Glutamatergic neuron (in vitro differentiated cells): Measurements from ENCODE around the gene CTAG1B. TPM values are rescaled to one million over a fixed set of nuclear protein-coding genes. Genes with fewer than 3 reads are reported as not detected.
"Not testable (repeated sequence)": the region's sequence is repeated elsewhere in the genome, so short reads cannot be mapped to it uniquely, and the experiment has no call there.

Experiments
- DNase-seq: peaks from one replicate; pipeline ENCODE4 v3.0.0; 2022
- H3K27ac Mint-ChIP-seq: one replicate; pipeline ENCODE4 v1.8.0; 2020; ENCODE audit warnings: mild to moderate bottlenecking, mixed read lengths, inconsistent platforms; ENCODE audit not compliant: unreplicated experiment
- H3K27me3 Mint-ChIP-seq: one replicate; pipeline ENCODE4 v1.8.0; 2020; ENCODE audit warnings: mild to moderate bottlenecking, moderate library complexity, mixed read lengths, inconsistent platforms; ENCODE audit not compliant: unreplicated experiment
- H3K36me3 Mint-ChIP-seq: one replicate; pipeline ENCODE4 v1.8.0; 2020; ENCODE audit warnings: mild to moderate bottlenecking, mixed read lengths, inconsistent platforms; ENCODE audit not compliant: unreplicated experiment
- H3K4me1 Mint-ChIP-seq: one replicate; pipeline ENCODE4 v1.8.0; 2020; ENCODE audit warnings: mild to moderate bottlenecking, low read depth, mixed read lengths, inconsistent platforms; ENCODE audit not compliant: unreplicated experiment
- H3K4me3 Mint-ChIP-seq: one replicate; pipeline ENCODE4 v1.8.0; 2020; ENCODE audit warnings: mild to moderate bottlenecking, mixed read lengths, inconsistent platforms; ENCODE audit not compliant: unreplicated experiment
- H3K9me3 Mint-ChIP-seq: one replicate; pipeline ENCODE4 v1.8.0; 2020; ENCODE audit warnings: mild to moderate bottlenecking, moderate library complexity, mixed read lengths, inconsistent platforms; ENCODE audit not compliant: unreplicated experiment
- total RNA-seq: library from RNA; stranded (reverse); fragmentation: NEBNext Ultra II Directional; extraction: Animal tissue kit (Norgen Biotek cat#: 25700); gene quantifications from one replicate; pipeline ENCODE4 v1.2.1, GENCODE V29; 2021; ENCODE audit not compliant: unreplicated experiment
- TF ChIP-seq, protein P1 (sequence below): fragments of 200-600 bp; sonication (generic); IDR thresholded peaks from one replicate; pipeline ENCODE4 v1.5.0; 2021; ENCODE audit not compliant: partially characterized antibody, unreplicated experiment

The CTAG1B gene
- total RNA-seq, 1 donor from 2014 or later, result not detected

DNA sequence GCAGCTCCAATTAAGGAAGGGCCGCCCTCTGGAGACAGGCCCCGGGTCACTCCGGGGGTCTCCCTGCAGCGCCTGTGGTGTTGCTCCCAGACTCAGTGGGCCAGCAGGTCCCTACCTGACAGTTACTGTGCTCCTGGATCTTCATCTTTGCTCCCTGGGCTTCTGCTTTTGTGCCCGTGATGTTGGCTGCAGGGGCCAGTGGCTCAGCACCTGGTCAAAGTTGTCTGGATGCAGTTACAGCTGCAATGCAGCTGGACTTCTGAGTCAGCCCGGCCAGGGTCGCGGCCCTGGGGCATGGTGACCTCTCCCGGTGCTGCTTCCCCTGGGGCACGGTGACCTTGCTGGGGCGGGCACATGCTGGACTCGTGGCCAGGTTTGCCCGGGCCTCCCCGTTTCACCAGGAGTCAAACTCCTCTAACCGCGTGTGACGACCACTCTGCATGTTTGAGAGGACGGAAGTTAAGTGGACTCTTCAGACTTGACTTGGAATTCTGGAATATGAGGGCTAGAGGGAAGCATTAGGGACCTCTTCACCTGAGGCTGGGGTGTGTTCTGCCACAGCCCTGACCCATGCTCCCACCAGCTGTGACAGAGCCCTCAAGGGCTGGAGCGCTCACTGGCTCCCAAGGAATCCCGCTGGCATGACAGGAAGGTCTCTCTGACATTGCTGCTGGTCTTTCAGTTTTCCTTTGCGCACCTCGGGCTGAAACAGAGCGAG lies 30.6 kb upstream of the CTAG1B start:
- Mint-ChIP-seq H3K4me3 (no peak overlapping the region), H3K9me3 (no peaks in the 10 kb centered on the region)

DNA sequence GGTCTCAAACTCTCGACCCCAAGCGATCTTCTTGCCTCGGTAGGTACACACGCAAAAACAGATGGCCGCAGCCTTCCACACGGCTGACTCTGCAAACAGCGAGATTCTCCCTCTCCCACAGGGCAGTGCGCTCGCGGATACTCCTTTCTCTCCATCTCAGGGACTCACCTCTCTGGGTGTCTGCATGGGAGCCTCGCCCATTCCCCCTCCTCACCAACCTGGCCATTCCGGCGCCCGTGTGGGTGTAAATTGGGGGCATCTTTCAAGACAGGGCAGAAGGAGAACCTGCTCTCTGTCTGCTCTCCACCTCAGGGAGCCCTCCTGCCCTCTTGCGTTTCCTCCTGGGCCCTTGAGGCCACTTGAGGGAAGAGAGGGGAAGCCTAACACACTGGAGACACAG lies 29.8 kb upstream of the CTAG1B start:
- H3K27ac Mint-ChIP-seq, result no peak overlapping the region
- no peak overlapping the region for H3K4me3 Mint-ChIP-seq
- no peaks in the 10 kb centered on the region for H3K27me3 Mint-ChIP-seq
- H3K4me1 Mint-ChIP-seq, result no peaks in the 10 kb centered on the region
- no peaks in the 10 kb centered on the region for H3K9me3 Mint-ChIP-seq
- H3K36me3 Mint-ChIP-seq, result no peaks in the 10 kb centered on the region
- no peak for DNase-seq
- TF ChIP-seq, protein P1, sequence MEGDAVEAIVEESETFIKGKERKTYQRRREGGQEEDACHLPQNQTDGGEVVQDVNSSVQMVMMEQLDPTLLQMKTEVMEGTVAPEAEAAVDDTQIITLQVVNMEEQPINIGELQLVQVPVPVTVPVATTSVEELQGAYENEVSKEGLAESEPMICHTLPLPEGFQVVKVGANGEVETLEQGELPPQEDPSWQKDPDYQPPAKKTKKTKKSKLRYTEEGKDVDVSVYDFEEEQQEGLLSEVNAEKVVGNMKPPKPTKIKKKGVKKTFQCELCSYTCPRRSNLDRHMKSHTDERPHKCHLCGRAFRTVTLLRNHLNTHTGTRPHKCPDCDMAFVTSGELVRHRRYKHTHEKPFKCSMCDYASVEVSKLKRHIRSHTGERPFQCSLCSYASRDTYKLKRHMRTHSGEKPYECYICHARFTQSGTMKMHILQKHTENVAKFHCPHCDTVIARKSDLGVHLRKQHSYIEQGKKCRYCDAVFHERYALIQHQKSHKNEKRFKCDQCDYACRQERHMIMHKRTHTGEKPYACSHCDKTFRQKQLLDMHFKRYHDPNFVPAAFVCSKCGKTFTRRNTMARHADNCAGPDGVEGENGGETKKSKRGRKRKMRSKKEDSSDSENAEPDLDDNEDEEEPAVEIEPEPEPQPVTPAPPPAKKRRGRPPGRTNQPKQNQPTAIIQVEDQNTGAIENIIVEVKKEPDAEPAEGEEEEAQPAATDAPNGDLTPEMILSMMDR, result no peak

More for the DNA sequence above, 30.6 kb upstream of the CTAG1B start:
- Mint-ChIP-seq H3K36me3 (no peaks in the 10 kb centered on the region), H3K27ac (no peak overlapping the region), H3K27me3 (no peaks in the 10 kb centered on the region), H3K4me1 (no peaks in the 10 kb centered on the region)
- TF ChIP-seq, protein P1, result no peak
- DNase-seq, result no peak

DNA sequence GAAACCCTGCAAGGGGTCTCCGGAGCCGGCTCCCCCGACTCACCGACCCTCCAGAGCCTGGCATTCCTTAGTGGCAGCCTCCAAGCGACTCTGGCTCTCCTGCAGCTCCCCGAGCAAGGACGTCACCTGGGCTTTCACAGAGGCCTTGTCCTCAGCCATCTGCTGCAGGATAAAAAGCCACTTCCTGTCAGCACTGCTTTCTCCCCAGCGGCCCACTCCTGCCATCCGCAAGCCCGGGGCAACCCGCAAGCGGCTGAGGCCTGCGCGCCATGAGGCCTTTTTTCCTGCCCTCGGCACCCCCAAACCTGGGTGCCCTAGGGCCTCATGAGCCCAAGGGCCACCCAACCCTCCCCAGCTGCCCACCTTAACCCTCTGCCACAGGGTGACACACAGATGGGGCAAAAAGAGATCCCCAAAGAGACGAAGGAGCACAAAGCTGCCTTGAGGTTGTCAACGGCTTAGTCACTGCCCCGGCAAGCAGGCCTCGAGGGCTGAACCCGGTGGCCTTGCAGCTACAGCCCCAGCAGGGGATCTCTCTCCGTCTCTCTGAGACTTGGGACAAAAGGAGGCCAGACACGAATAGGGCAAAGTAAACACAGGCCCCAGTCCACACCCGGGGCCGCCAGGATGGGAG lies 26.8 kb upstream of the CTAG1B start:
- not testable (repeated sequence) for H3K27ac Mint-ChIP-seq, H3K36me3 Mint-ChIP-seq, H3K4me1 Mint-ChIP-seq, DNase-seq, H3K27me3 Mint-ChIP-seq, H3K4me3 Mint-ChIP-seq, H3K9me3 Mint-ChIP-seq

DNA sequence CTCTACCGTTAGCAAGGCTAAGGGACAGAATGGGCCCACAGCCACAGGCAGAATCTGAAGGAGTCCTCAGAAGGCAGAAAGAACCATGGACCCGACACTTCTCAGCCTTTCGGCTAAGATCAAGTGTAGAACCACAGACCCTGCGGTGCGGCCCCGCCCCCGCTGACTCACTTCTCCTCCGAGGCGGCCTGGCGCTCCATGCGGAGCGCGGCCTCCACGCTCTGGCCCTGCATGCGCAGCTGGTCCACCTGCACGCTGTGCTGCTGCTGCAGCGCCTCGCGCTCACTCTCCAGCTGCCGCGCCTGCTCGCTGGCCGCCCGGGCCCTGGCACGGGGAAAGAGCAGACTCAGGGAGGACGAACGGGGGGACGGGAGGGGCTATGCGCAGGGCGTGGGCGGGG lies 24.6 kb upstream of the CTAG1B start:
- not testable (repeated sequence) for H3K27ac Mint-ChIP-seq, H3K4me3 Mint-ChIP-seq, H3K36me3 Mint-ChIP-seq, DNase-seq, H3K9me3 Mint-ChIP-seq, H3K4me1 Mint-ChIP-seq, H3K27me3 Mint-ChIP-seq

DNA sequence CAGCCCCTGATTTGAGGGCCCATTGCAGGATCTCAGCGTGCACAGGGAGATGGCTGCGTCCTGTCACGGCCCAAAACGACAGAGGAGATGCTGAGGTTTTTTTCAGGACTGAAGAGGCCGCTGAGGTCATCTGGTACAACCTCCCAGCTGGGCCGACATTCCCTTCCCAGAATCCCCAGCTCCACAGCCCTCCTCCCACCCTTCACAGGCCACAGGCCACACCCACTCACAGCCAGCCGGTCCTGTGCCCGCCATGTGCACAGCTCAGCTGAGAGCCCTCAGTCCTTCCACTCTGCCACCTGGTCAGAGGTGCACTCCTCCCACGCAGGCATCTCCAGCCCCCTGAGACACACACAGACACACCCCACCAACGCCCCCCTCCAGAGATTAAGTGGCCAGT lies 22.7 kb upstream of the CTAG1B start:
- H3K9me3 Mint-ChIP-seq, DNase-seq, H3K4me3 Mint-ChIP-seq, H3K27ac Mint-ChIP-seq, H3K36me3 Mint-ChIP-seq, H3K27me3 Mint-ChIP-seq, H3K4me1 Mint-ChIP-seq: not testable (repeated sequence)

DNA sequence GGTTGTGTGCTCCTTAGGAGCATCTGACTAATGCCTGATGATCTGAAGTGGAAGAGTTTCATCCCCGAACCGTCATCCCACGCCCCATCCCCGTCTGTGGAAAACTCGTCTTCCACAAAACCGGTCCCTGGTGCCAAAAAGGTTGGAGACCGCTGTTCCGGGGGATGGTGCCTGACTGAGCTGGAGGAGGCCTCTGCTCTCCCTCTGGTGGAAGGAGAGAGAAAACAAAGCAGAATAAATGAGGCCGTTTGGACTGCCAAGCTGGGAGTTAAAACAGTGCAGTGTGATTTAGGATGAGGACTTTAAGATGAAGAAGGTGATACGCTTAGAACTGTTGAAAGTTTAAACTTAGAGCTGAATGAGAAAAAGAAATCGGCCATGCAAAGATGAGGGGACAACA lies 14.6 kb upstream of the CTAG1B start:
- H3K27me3 Mint-ChIP-seq, H3K9me3 Mint-ChIP-seq, H3K27ac Mint-ChIP-seq, H3K4me1 Mint-ChIP-seq, H3K4me3 Mint-ChIP-seq, DNase-seq, H3K36me3 Mint-ChIP-seq: not testable (repeated sequence)

DNA sequence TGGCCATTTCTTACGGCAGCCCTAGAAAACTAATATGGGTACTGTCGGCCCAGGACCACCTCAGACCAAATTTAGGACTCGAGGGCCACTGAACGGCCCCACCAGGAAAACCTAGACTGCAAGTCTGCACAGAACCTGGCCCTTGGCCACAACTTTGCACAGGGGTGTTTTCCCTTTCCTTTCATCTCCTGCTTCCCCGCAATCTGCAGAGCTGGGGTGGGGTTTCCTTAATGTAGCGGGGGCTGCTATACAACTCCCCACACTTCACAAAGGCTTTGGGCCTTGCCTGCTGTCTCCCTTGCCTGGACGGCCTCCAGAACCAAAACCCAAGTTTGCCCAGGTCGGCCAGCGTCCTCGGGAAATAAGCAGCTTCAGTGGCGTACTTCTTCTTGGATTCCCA lies 11.9 kb upstream of the CTAG1B start:
- H3K27me3 Mint-ChIP-seq, H3K4me3 Mint-ChIP-seq, H3K4me1 Mint-ChIP-seq, DNase-seq, H3K9me3 Mint-ChIP-seq, H3K36me3 Mint-ChIP-seq, H3K27ac Mint-ChIP-seq: not testable (repeated sequence)

DNA sequence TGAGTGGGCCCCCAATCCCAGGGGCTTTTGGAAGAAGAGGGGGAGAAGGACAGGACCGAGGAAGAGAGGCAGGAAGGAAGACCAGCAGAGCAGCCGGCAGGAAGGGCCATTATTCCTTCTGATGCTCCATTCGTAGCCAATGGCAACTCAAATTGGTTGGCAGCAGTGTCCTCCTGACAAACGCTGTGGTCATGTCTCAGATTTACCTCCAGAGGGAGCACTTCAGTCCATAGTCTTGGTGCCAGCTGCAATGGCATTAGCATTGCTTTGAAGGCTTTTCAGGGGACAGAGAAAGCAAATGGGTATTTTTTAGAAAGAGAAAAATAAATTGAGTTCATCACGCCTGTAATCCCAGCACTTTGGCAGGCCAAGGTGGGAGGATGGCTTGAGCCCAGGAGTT lies 9.9 kb upstream of the CTAG1B start:
- DNase-seq, H3K36me3 Mint-ChIP-seq, H3K9me3 Mint-ChIP-seq, H3K4me1 Mint-ChIP-seq, H3K27me3 Mint-ChIP-seq, H3K4me3 Mint-ChIP-seq, H3K27ac Mint-ChIP-seq: not testable (repeated sequence)

DNA sequence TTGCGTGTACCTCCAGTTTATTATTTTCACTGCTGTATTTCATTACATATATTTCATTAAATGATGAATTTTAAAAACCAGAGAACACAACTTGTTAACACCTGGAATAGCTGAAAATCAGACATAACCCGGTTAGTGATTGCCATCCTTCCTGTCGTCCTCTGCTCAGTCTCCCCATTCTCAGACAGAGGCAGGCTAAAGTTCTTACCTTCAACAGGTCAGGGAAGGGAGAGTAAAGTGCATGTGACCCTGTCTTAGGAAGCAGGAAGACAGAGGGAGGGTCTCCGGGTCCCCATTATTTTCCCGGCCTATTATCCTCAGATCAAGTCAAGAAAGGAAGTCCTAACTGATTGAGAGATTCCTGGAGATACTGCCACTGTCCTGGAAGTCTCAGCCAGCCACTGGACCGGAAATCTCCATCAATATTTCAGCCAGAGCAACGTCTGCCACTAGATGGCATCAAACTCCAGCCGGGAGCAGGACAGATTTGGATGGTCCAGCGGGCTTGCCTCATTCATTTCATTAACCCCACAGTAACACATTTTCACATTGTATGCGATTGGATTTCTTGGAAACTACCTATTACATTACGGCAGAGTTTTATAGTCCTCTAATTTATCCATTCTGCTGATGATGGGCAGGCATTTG lies 1.8 kb upstream of the CTAG1B start:
- H3K36me3 Mint-ChIP-seq, H3K27me3 Mint-ChIP-seq, H3K4me3 Mint-ChIP-seq, H3K4me1 Mint-ChIP-seq, H3K27ac Mint-ChIP-seq, DNase-seq, H3K9me3 Mint-ChIP-seq: not testable (repeated sequence)

DNA sequence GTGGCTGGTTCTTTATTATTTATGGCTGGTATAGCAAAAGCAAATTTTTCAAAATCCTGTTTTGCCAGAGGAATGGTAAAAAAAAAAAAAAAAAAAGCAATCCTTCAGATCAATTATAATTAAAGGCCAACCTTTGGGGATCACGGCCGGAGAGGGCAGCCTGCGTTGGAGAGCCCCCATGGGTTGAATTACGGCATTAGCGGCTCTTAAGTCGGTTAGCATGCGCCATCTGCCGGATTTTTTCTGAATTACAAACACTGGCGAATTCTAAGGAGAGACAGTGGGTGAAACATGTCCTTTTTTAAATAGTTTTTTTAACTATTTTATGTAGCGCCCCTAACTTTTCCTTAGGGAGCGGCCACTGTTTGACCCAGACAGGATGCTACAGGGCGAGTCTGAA lies 5.5 kb downstream of the CTAG1B start:
- not testable (repeated sequence) for H3K27ac Mint-ChIP-seq, H3K27me3 Mint-ChIP-seq, H3K36me3 Mint-ChIP-seq, DNase-seq, H3K9me3 Mint-ChIP-seq, H3K4me1 Mint-ChIP-seq, H3K4me3 Mint-ChIP-seq
